ENCODE results near the gene CD274. TPM values are rescaled to one million over a fixed set of nuclear protein-coding genes. Genes with fewer than 3 reads are reported as not detected.

CD274 gene
- polyA plus RNA-seq, 1 donor, result 1.2 TPM

- DNase-seq (ENCODE audit: low read depth), result no peak
Observed at GRCh38 chr9:5499889-5500398, 49.6 kb downstream of the CD274 start.

GRCh38 chr9:5500441-5501235 is 50.3 kb downstream of the CD274 start:
- DNase-seq (ENCODE audit: low read depth), result no peak

- DNase-seq (ENCODE audit: low read depth), result no peak
Observed at GRCh38 chr9:5502553-5502952, 52.2 kb downstream of the CD274 start.

DNA sequence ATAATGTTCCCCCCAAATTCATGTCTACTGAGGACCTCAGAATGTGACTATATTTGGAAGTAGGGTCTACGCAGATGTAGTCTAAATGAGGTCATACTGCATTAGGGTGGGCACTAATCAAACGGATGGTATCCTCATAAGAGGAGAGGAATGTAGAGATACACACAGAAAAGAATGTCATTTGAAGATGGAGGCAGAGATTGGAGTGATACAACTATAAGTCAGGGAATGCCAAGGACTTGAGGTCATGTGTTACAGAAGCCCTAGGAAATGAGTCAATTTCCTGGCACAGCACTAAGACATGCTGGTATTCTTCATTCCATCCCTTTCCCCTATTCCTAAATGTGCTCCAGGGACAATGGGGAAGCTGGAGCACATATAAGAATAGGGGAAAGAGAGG is 59.2 kb downstream of the CD274 start:
- DNase-seq (ENCODE audit: low read depth), result no peak

DNA sequence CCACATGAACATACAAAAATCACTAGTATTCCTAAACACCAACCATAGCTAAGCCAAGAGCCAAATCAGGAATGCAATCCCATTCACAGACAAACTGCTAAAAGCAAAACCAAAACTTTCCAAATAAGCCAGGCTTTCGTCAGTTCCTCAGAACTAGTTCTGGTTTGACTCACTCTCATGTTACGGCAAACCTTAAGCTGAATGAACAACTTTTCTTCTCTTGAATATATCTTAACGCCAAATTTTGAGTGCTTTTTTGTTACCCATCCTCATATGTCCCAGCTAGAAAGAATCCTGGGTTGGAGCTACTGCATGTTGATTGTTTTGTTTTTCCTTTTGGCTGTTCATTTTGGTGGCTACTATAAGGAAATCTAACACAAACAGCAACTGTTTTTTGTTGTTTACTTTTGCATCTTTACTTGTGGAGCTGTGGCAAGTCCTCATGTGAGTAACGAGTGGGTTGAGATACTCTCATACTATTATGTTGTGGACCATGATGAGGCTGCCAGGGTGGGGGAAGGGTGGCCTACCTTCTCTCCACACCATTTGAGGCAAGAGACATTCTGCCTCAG is 60.1 kb downstream of the CD274 start, which contains the start of gene PDCD1LG2:
PDCD1LG2 (plus strand) TSS at position 172 of the 572 bp plus-strand sequence. CDS start 12,016 bp downstream, outside the sequence.
- DNase-seq (ENCODE audit: low read depth), result no peak

DNA sequence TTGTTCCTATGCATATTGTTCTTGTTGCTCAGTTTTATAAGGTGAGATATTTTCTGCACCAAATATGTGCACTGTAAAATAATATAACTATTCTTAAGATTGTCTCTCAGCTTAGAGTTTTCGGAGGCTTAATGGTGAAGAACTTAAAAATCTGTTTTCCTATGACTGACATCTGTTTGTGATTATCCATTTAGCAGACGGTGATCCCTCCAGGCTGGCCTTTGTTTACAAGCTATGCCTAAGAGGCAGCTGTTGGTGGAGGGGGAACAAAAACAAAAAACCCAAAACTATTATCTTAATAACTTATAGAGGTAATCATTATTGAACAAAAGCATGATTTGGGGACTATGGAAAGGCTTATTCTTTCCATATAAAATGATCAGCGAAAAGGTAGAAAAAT is 60.6 kb downstream of the CD274 start:
- no peak for DNase-seq (ENCODE audit: low read depth)

GRCh38 chr9:5511476-5511875 is 61.1 kb downstream of the CD274 start:
- DNase-seq (ENCODE audit: low read depth), result no peak

GRCh38 chr9:5511935-5512580 is 61.7 kb downstream of the CD274 start:
- no peak for DNase-seq (ENCODE audit: low read depth)

DNA sequence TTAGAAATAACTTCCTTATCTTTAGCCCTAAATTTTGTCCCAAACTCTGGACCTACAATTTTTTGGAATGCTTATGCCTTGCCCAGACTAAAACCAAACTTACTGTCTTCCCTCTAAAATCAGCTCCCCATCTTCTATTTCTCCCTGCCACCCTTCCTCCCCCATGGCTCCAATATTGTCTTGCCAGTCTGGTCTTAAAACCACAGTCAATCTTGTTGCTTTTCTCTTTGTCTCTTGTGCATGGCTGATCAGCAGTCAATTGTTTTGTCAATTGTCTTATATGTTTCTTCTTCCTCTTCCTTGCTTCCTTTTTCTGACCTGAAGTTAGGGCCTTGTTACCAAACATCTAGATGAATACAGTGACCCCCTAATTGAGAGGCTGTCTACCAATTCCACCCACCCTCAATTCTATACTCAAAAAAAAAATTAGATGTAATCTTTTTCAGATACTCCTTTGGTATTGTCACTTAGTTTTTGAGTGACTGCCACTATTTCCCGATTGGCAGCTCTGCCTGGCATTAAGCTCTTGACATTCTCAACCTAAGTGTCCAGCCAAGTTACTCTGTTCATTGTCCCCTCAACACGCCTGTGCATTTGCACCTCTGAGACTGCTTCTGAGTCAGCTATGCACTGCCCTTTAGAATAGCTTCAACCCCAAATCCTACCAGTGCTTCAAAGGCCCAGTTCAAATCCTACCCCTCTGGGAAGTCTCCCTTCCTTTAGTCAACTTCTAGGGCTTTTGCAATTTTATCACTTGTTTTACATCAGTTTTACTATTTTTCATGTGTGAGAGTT is 62.5 kb downstream of the CD274 start:
- no peak for DNase-seq (ENCODE audit: low read depth)

GRCh38 chr9:5513966-5514616 is 63.7 kb downstream of the CD274 start:
- DNase-seq (ENCODE audit: low read depth), result no peak

- no peak for DNase-seq (ENCODE audit: low read depth)
Observed at GRCh38 chr9:5514617-5515260, 64.4 kb downstream of the CD274 start.

DNA sequence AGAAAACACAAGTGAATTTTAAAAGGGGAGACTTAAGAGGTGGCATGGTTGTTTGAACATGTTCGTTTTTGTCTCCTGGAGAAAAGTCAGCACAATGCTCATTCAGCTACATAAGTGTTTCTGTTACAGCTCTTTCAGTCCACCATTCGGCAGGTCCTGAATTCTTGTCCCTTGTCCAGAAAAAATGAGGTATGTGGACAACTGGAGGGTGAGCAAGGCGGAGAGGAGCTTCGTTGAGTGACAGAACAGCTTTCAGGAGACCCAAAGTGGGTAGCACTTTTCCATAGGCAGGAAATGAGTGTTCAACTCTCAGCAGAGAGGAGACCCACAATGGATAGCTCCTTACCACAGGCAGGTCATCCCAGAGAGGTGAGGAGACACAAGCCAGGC is 64.9 kb downstream of the CD274 start:
- no peak for DNase-seq (ENCODE audit: low read depth)

GRCh38 chr9:5516453-5517220 is 66.3 kb downstream of the CD274 start:
- DNase-seq (ENCODE audit: low read depth), result no peak

- DNase-seq (ENCODE audit: low read depth), result no peak
Observed at GRCh38 chr9:5518171-5518936, 68.0 kb downstream of the CD274 start.

- no peak for DNase-seq (ENCODE audit: low read depth)
Observed at GRCh38 chr9:5518937-5519319, 68.6 kb downstream of the CD274 start.
